CD4-positive, alpha-beta memory T cell (primary cell): ENCODE measurements around the gene EGFL7. TPM values are rescaled to one million over a fixed set of nuclear protein-coding genes. Genes with fewer than 3 reads are reported as not detected.

Experiments used
- CTCF ChIA-PET: fragments of 350-600 bp; sonication (Branson Sonifier 250); formaldehyde crosslinking; loops from one replicate; lab custom pipeline; 2021; ENCODE audit warnings: inconsistent platforms; ENCODE audit not compliant: partially characterized antibody; lab: Charles Lee
- POLR2A ChIA-PET: fragments of 350-600 bp; sonication (Branson Sonifier 250); formaldehyde crosslinking; loops from one replicate; lab custom pipeline; 2021; ENCODE audit not compliant: partially characterized antibody; lab: Charles Lee
- DNase-seq, 5 donors: peaks; one replicate each; pipeline versions ENCODE4 v3.0.0 to v3.0.0-alpha.2; 2020 to 2022; ENCODE audit warnings: mixed read lengths in 1 of 5
- H3K27ac ChIP-seq: one replicate; pipeline ENCODE4 v1.7.0; 2013; ENCODE audit warnings: low read depth, low read length
- H3K27me3 ChIP-seq: 2 replicates; pipeline ENCODE4 v1.7.0; 2013; ENCODE audit warnings: mild to moderate bottlenecking, low read length, moderate library complexity; ENCODE audit not compliant: insufficient read depth
- H3K36me3 ChIP-seq: 2 replicates; pipeline ENCODE4 v1.7.0; 2013; ENCODE audit warnings: mild to moderate bottlenecking, low read length, moderate library complexity; ENCODE audit not compliant: insufficient read depth
- H3K4me1 ChIP-seq: 2 replicates; pipeline ENCODE4 v1.7.0; 2013; ENCODE audit warnings: mild to moderate bottlenecking, low read length, moderate library complexity; ENCODE audit not compliant: insufficient read depth
- H3K4me3 ChIP-seq, 2 donors: one replicate each; pipeline ENCODE4 v1.7.0; 2013; ENCODE audit warnings: low read length in 2 of 2, mild to moderate bottlenecking in 1 of 2
- H3K9me3 ChIP-seq, 2 donors: one replicate each; pipeline ENCODE4 v1.7.0; 2013; ENCODE audit warnings: low read length in 2 of 2, control low read depth in 1 of 2; ENCODE audit not compliant: control insufficient read depth in 1 of 2
- H3K27ac Mint-ChIP-seq, 7 donors: one replicate each; pipeline ENCODE4 v1.8.0; 2020 to 2021; ENCODE audit warnings: mixed read lengths in 7 of 7, mild to moderate bottlenecking in 6 of 7, inconsistent platforms in 3 of 7, moderate library complexity in 3 of 7
- H3K27me3 Mint-ChIP-seq, 2 donors: one replicate each; pipeline ENCODE4 v1.8.0; 2020 to 2021; ENCODE audit warnings: mixed read lengths in 2 of 2
- H3K36me3 Mint-ChIP-seq, 2 donors: one replicate each; pipeline ENCODE4 v1.8.0; 2020 to 2021; ENCODE audit warnings: mixed read lengths in 2 of 2, inconsistent platforms in 1 of 2, mild to moderate bottlenecking in 1 of 2
- H3K4me1 Mint-ChIP-seq, 4 donors: one replicate each; pipeline ENCODE4 v1.8.0; 2020 to 2021; ENCODE audit warnings: mixed read lengths in 4 of 4, mild to moderate bottlenecking in 1 of 4
- H3K4me3 Mint-ChIP-seq, 8 donors: one replicate each; pipeline ENCODE4 v1.8.0; 2020 to 2021; ENCODE audit warnings: mixed read lengths in 8 of 8, mild to moderate bottlenecking in 7 of 8, moderate library complexity in 6 of 8, inconsistent platforms in 3 of 8
- H3K9me3 Mint-ChIP-seq, 8 donors: one replicate each; pipeline ENCODE4 v1.8.0; 2020 to 2021; ENCODE audit warnings: mixed read lengths in 8 of 8, mild to moderate bottlenecking in 5 of 8, inconsistent platforms in 3 of 8, moderate library complexity in 1 of 8
- intact Hi-C: fragments of 100-400 bp; cut with micrococcal nuclease; formaldehyde crosslinking; loops from one replicate; pipeline ENCODE4 v1.15.1; 2023
- polyA plus RNA-seq, 2 donors: library from polyadenylated mRNA; unstranded; fragments of 300-500 nt; fragmentation: Illumina TruSeq; gene quantifications; one replicate each; pipeline ENCODE4 v1.2.3, GENCODE V29; 2021
- total RNA-seq, 2 experiments: library from RNA; stranded (reverse); gene quantifications; one replicate each; pipeline ENCODE4 v1.2.3, GENCODE V29; 2021

Gene EGFL7
- total and polyA plus RNA-seq, 4 experiments from 2014 or later, result 0.64 TPM; not detected in 3

- H3K36me3 ChIP-seq, result no peaks in the 10 kb centered on the region
Observed at GRCh38 chr9:136621734-136622093, 41.0 kb upstream of the EGFL7 start.

GRCh38 chr9:136622538-136622948 lies 40.2 kb upstream of the EGFL7 start:
- Histone ChIP-seq H3K27ac (no peak overlapping the region), H3K27me3 (no peaks in the 10 kb centered on the region), H3K9me3 (no peaks in the 10 kb centered on the region), H3K4me1 (no peaks in the 10 kb centered on the region), H3K36me3 (no peaks in the 10 kb centered on the region), H3K4me3 (no peak overlapping the region)
- H3K4me1 Mint-ChIP-seq, result peaks cover 0 to 2% (median 0%) of the 10 kb centered on the region in 4 donors
- peaks cover 0 to 8% of the 10 kb centered on the region in 2 donors for H3K27me3 Mint-ChIP-seq
- no peak overlapping the region for H3K4me3 Mint-ChIP-seq
- intact Hi-C loops, result no loop called here
- POLR2A ChIA-PET, result no interaction called here
- no peaks in the 10 kb centered on the region for H3K9me3 Mint-ChIP-seq
- H3K36me3 Mint-ChIP-seq, result no peaks in the 10 kb centered on the region
- H3K27ac Mint-ChIP-seq, result no peak overlapping the region
- DNase-seq, result peak in 1 of 5 donors; percentile 25
- CTCF ChIA-PET, result no interaction called here

More at GRCh38 chr9:136621734-136622093, 41.0 kb upstream of the EGFL7 start:
- Mint-ChIP-seq H3K9me3 (no peaks in the 10 kb centered on the region), H3K27ac (no peak overlapping the region), H3K4me1 (peaks cover 0 to 2% (median 0%) of the 10 kb centered on the region in 4 donors), H3K27me3 (peaks cover 0 to 8% of the 10 kb centered on the region in 2 donors), H3K4me3 (no peak overlapping the region), H3K36me3 (no peaks in the 10 kb centered on the region)
- DNase-seq, result no peak
- ChIA-PET CTCF (no interaction called here), POLR2A (no interaction called here)
- Histone ChIP-seq H3K9me3 (no peaks in the 10 kb centered on the region), H3K27ac (no peak overlapping the region), H3K4me3 (no peak overlapping the region), H3K27me3 (no peaks in the 10 kb centered on the region), H3K4me1 (no peaks in the 10 kb centered on the region)
- intact Hi-C loops, result no loop called here

GRCh38 chr9:136623016-136623841 lies 39.5 kb upstream of the EGFL7 start:
- Mint-ChIP-seq H3K27ac (no peak overlapping the region), H3K36me3 (no peaks in the 10 kb centered on the region), H3K9me3 (no peaks in the 10 kb centered on the region), H3K4me1 (no peaks in the 10 kb centered on the region), H3K27me3 (peaks cover 3 to 8% of the 10 kb centered on the region in 2 donors), H3K4me3 (no peak overlapping the region)
- no peaks in the 10 kb centered on the region for H3K27me3 ChIP-seq
- no peak overlapping the region for H3K4me3 ChIP-seq
- H3K4me1 ChIP-seq, result no peaks in the 10 kb centered on the region
- H3K9me3 ChIP-seq, result no peaks in the 10 kb centered on the region
- ChIA-PET CTCF (interaction anchor here (8.0 kb wide), 1 partner anchor 136 kb away, joined by 120 read pairs; no protein-coding TSS in a partner anchor), POLR2A (no interaction called here)
- peak in 1 of 5 donors; percentile 19 for DNase-seq
- H3K27ac ChIP-seq, result no peak overlapping the region
- no peaks in the 10 kb centered on the region for H3K36me3 ChIP-seq
- intact Hi-C loops, result no loop called here

GRCh38 chr9:136623842-136624183 lies 38.9 kb upstream of the EGFL7 start:
- no peaks in the 10 kb centered on the region for H3K4me1 ChIP-seq
- Mint-ChIP-seq H3K27ac (no peak overlapping the region), H3K4me3 (no peak overlapping the region), H3K4me1 (no peaks in the 10 kb centered on the region), H3K27me3 (peaks cover 3 to 8% of the 10 kb centered on the region in 2 donors), H3K36me3 (no peaks in the 10 kb centered on the region), H3K9me3 (no peaks in the 10 kb centered on the region)
- no peak overlapping the region for H3K4me3 ChIP-seq
- DNase-seq, result peak in 1 of 5 donors; percentile 29
- CTCF ChIA-PET, result interaction anchor here (8.0 kb wide), 1 partner anchor 136 kb away, joined by 120 read pairs; no protein-coding TSS in a partner anchor
- intact Hi-C loops, result no loop called here
- H3K36me3 ChIP-seq, result no peaks in the 10 kb centered on the region
- no peak overlapping the region for H3K27ac ChIP-seq
- no peaks in the 10 kb centered on the region for H3K9me3 ChIP-seq
- H3K27me3 ChIP-seq, result no peaks in the 10 kb centered on the region
- POLR2A ChIA-PET, result no interaction called here

GRCh38 chr9:136624184-136624951 lies 38.3 kb upstream of the EGFL7 start:
- no peaks in the 10 kb centered on the region for H3K4me1 Mint-ChIP-seq
- no peak overlapping the region for H3K4me3 Mint-ChIP-seq
- ChIA-PET CTCF (interaction anchor here (8.0 kb wide), 1 partner anchor 137 kb away, joined by 120 read pairs; no protein-coding TSS in a partner anchor), POLR2A (no interaction called here)
- no peaks in the 10 kb centered on the region for H3K9me3 Mint-ChIP-seq
- Histone ChIP-seq H3K27me3 (no peaks in the 10 kb centered on the region), H3K9me3 (no peaks in the 10 kb centered on the region), H3K4me1 (no peaks in the 10 kb centered on the region), H3K27ac (no peak overlapping the region), H3K36me3 (no peaks in the 10 kb centered on the region), H3K4me3 (no peak overlapping the region)
- no peaks in the 10 kb centered on the region for H3K36me3 Mint-ChIP-seq
- intact Hi-C loops, result no loop called here
- peaks cover 3 to 8% of the 10 kb centered on the region in 2 donors for H3K27me3 Mint-ChIP-seq
- no peak overlapping the region for H3K27ac Mint-ChIP-seq
- DNase-seq, result peak in 1 of 5 donors; percentile 22

GRCh38 chr9:136625101-136626065 lies 37.3 kb upstream of the EGFL7 start:
- DNase-seq, result peak in 1 of 5 donors; percentile 16
- no peaks in the 10 kb centered on the region for H3K27me3 ChIP-seq
- no peaks in the 10 kb centered on the region for H3K36me3 ChIP-seq
- peaks cover 3 to 8% of the 10 kb centered on the region in 2 donors for H3K27me3 Mint-ChIP-seq
- H3K4me3 Mint-ChIP-seq, result no peak overlapping the region
- ChIA-PET CTCF (interaction anchor here (1.3 to 8.0 kb wide), 2 partner anchors 46 to 138 kb away, joined by 4 to 120 read pairs; no protein-coding TSS in a partner anchor), POLR2A (no interaction called here)
- H3K36me3 Mint-ChIP-seq, result no peaks in the 10 kb centered on the region
- intact Hi-C loops, result no loop called here
- no peak overlapping the region for H3K27ac Mint-ChIP-seq
- no peaks in the 10 kb centered on the region for H3K9me3 Mint-ChIP-seq
- H3K27ac ChIP-seq, result no peak overlapping the region
- no peaks in the 10 kb centered on the region for H3K9me3 ChIP-seq
- no peak overlapping the region for H3K4me3 ChIP-seq
- H3K4me1 Mint-ChIP-seq, result peaks cover 0 to 3% (median 1%) of the 10 kb centered on the region in 4 donors
- H3K4me1 ChIP-seq, result no peaks in the 10 kb centered on the region
